ENCODE results near the gene MPZL1.

The MPZL1 gene

GRCh38 chr1:167676205-167676915 is 45.4 kb upstream of the MPZL1 start:
- no peak for DNase-seq
- H3K36me3 ChIP-seq, result no peaks in the 10 kb centered on the region
- H3K4me3 ChIP-seq (ENCODE audit: low read depth, low read length), result no peak overlapping the region

DNA sequence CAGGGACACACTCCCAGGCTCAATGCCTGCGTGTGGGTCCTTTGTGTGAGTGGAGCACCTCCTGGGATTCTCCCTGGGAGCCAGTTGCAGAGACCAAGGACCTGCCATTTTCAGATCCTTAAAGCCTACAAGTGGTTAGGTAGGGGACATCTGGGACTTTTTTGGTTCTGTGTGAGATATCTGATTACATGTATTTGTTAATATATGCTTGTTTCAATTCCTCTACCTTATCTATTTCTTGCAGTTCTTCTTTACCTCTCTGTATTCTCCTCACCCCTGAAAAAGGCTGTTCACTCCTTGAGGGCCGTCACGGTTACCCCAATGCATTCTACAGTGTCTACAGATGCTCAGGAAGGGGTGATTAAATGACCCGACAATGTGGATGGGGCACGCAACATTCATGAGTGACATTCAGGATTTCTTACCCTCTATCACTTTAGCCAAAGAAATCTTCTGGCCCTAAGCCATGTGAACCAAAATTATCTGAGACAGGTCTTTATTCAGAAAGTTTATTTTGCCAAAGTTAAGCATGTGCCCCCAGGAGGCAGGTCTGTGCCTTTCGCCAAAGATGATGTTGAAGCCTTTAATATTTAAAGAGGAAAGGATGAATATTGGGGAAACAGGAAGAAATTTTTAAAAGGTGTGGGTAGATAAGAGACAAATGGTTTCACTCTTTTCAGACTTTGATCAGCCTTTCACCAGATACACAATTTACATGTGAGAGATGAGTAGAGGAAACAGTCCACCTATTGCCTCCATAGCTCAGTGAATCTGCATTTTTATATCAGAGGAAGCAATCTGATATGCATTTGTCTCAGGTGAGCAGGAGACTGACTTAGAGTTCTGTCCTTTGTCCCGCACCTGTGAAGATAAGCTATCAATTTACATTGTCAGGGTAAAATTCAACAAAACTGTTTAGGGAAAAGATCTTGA is 44.6 kb upstream of the MPZL1 start:
- no peaks in the 10 kb centered on the region for H3K36me3 ChIP-seq
- no peaks in the 10 kb centered on the region for H3K27me3 ChIP-seq (ENCODE audit: insufficient read depth, low read depth, severe bottlenecking)
- no peak for TF ChIP-seq CTCF (IDR thresholded peaks at IDR 0.05; ENCODE audit: low read depth, low read length)
- H3K4me3 ChIP-seq (ENCODE audit: low read depth, low read length), result no peak overlapping the region
- no peak for DNase-seq
- H3K9me3 ChIP-seq (ENCODE audit: severe bottlenecking), result no peaks in the 10 kb centered on the region
- no peak overlapping the region for H3K27ac ChIP-seq

More at GRCh38 chr1:167676205-167676915, 45.4 kb upstream of the MPZL1 start:
- H3K9me3 ChIP-seq (ENCODE audit: severe bottlenecking), result no peaks in the 10 kb centered on the region
- no peaks in the 10 kb centered on the region for H3K27me3 ChIP-seq (ENCODE audit: insufficient read depth, low read depth, severe bottlenecking)
- no peak for TF ChIP-seq CTCF (IDR thresholded peaks at IDR 0.05; ENCODE audit: low read depth, low read length)
- H3K27ac ChIP-seq, result no peak overlapping the region

GRCh38 chr1:167678422-167678821 is 43.4 kb upstream of the MPZL1 start:
- no peak for TF ChIP-seq CTCF (IDR thresholded peaks at IDR 0.05; ENCODE audit: low read depth, low read length)
- Histone ChIP-seq H3K4me3 (ENCODE audit: low read depth, low read length) (no peak overlapping the region), H3K27me3 (ENCODE audit: insufficient read depth, low read depth, severe bottlenecking) (no peaks in the 10 kb centered on the region), H3K36me3 (no peaks in the 10 kb centered on the region), H3K9me3 (ENCODE audit: severe bottlenecking) (no peaks in the 10 kb centered on the region), H3K27ac (no peak overlapping the region)
- DNase-seq, result no peak

DNA sequence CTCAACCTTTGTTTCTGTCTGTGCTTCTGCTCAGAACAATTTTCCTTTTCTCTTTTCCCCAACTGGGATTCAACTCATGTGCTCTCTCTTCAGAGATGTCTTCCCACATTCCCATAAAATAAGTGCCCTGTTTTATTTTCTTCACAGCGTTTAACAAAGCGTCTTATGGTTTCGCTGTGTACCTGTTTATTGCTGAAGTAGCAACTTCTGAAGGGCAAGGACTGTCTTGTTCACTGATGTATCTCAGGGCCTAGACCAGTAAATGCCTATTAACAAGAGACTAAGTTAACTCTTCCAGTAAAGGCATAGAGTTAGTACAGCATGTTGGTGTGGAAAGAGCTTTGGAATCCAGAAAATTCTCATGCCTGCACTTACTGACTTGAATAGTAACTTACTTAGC is 42.9 kb upstream of the MPZL1 start:
- Histone ChIP-seq H3K36me3 (no peaks in the 10 kb centered on the region), H3K27ac (no peak overlapping the region), H3K4me3 (ENCODE audit: low read depth, low read length) (no peak overlapping the region), H3K9me3 (ENCODE audit: severe bottlenecking) (no peaks in the 10 kb centered on the region), H3K27me3 (ENCODE audit: insufficient read depth, low read depth, severe bottlenecking) (no peaks in the 10 kb centered on the region)
- DNase-seq, result no peak
- TF ChIP-seq CTCF (IDR thresholded peaks at IDR 0.05; ENCODE audit: low read depth, low read length), result no peak

GRCh38 chr1:167679714-167680113 is 42.1 kb upstream of the MPZL1 start:
- H3K4me3 ChIP-seq (ENCODE audit: low read depth, low read length), result no peak overlapping the region
- H3K9me3 ChIP-seq (ENCODE audit: severe bottlenecking), result no peaks in the 10 kb centered on the region
- no peak for DNase-seq
- H3K36me3 ChIP-seq, result no peaks in the 10 kb centered on the region
- H3K27me3 ChIP-seq (ENCODE audit: insufficient read depth, low read depth, severe bottlenecking), result no peaks in the 10 kb centered on the region
- no peak for TF ChIP-seq CTCF (IDR thresholded peaks at IDR 0.05; ENCODE audit: low read depth, low read length)
- no peak overlapping the region for H3K27ac ChIP-seq
